HG03280 (cell line): Measurements from ENCODE around the gene ADGRG7.

ENCODE experiments used
- ATAC-seq: cut with Tn5 transposase; IDR thresholded peaks from one replicate; pipeline ENCODE4 v1.9.1; 2021; ENCODE audit warnings: mild to moderate bottlenecking, moderate library complexity; ENCODE audit not compliant: unreplicated experiment

Gene ADGRG7

DNA sequence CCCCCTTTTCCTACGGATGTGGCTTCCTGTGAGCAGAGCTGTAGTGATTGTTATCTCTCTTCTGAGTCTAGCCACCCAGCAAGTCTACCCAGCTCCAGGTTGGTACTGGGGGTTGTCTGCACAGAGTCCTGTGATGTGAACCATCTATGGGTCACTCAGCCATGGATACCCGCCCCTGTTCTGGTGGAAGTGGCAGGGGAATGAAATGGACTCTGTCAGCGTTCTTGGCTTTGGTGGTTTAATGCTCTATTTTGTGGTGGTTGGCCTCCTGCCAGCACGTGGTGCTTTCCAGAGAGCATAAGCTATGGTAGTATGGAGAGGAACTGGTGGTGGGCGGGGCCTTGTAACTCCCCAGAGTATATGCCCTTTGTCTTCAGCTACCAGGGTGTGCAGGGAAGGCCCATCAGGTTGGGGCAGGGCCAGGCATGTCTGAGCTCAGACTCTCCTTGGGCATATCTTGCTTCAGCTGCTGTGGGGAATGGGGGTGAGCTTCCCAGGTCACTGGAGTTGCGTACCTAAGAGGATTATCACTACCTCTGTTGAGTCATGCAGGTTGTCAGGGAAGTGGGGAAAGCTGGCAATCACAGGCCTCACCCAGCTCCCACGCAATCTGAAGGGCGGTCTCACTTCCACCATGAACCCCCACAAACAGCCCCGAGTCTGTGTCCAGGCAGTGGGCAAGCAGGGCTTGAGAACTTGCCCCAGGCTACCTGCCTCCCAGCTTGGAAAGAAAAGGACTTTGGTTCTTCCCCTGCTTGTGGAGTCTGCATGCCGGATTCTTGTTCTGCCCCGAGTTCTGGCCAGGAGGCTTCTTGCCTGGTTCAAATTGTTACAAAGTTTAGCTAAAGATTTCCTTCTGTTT is 9.0 kb upstream of the ADGRG7 start:
- ATAC-seq: no peak

DNA sequence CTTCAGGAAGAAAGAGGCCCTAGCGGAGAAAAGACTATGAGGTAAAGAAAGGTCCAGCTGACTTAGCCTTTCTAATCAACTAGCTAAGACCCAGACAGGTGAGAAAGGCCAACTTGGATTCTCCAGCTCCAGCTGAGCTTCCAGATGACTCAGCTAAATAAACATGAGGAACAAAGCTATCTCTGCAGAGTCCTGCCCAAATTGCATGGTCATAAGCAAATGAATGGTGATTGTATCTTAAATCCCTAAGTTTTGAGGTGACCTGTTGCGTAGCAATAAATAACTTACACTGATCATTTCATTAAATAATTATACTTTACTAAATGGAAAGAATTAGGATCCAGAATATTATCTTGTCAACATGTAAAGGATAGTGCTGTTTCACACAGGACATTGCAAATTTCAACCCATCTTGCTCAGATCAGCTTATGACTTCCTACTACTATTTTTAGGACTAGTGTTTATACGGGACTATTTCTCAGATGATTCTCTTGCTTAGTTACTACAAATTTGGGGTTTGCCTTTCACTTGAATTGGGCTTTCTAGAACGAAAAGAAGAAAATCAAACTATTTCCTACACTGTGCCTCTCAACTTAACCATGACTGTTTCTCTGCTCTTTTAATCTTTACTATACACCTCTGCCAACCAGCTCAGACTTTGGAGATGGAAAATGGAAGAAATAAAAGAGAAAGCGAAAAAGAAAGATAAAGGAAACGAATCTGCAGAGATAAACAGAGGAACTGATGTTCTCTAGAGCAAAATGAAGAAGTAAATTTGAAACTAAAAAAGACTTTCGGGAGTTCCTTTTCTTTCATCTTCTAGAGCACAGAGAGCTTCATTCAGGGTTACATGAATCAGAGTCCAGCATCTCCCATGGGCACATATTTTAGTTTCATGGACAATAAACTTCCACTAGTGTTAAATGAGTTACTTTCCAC is 6.6 kb upstream of the ADGRG7 start:
- ATAC-seq: peak; percentile 48

DNA sequence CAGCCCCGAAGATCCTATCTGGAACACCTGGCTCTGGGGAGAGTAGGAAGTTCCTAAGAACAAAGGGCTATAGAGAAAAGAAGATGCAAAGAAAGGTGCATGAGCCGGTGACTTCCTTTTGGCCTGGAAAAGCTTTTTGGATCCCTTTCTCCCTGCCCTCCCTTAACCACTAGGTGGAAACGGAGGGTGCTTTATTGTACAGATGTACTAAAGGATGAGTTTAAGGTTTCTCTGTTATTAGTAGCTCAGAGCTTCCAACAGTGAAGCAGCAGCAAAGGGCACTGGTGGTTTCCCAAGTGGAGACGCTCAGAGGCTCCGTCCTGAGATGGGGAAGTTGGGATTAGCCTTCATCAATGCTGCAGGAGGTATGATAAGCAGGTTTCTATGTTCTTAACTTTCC is 5.9 kb upstream of the ADGRG7 start:
- peak; percentile 40 for ATAC-seq

DNA sequence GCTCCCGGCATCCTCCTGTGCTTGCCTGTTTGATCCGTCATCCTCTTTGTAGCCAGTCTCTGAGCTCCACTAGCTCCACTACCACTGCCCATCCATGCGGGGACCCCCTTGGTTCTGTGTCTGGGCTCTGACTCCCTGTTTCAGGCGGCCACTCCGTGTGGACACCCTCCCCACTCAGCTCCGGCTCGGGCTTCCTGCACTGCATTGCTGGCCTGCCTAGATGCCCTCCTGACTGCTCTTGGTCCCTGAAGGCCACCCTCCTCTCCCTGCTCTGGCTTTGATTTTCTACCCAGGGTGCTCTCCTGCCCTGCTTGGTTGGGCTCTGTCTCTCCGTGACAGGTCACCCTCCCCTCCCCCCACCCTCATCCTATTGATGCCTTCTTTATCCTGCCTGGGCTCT is 4.0 kb upstream of the ADGRG7 start:
- no peak for ATAC-seq

DNA sequence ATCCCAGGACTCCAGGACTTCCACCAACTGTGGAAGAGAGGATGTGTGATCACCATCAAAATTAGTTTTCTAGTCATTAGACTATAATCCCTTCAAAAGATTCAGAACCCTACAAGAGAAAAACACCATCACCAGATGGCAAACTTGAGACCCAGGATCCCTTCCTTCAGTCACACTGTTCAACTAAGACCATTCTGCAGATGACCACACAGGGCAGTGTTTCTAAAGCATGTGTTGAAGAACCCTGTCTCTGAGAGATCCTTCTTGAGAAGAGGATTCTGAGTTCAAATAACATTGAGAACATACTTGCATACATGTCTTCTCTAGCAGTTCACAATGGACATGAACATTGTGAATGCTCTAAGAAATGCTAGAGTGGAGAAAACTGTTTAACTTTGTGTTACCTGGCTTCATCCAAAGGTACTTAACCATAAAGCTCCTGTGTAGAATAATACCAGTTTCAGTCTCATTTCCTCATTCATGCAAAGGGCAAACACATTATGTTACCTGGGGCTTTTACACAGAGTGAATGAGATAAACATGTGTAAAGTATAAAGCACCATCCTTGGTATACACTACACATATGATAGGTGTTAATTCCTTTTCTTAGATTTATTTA is 2.4 kb upstream of the ADGRG7 start:
- ATAC-seq: peak; percentile 77

DNA sequence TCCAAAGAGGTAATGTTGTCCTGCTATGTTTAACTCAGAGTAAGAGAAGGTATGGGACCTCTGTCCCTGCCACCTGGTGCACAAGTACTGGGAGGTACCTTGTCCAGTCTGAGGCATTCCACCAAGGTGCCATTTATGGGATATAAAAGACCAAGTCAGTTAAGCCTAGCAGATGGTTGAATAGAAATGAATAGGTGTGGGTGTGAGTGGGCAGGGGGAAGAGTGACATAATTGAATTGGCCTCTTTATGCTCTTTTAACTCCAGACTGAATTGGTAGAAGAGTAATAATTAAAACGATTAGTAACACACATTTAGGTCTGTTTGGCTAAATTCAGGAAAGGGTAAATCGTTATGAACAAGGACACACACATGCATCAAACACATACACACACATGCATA is 562 bp downstream of the ADGRG7 start:
- ATAC-seq: no peak

DNA sequence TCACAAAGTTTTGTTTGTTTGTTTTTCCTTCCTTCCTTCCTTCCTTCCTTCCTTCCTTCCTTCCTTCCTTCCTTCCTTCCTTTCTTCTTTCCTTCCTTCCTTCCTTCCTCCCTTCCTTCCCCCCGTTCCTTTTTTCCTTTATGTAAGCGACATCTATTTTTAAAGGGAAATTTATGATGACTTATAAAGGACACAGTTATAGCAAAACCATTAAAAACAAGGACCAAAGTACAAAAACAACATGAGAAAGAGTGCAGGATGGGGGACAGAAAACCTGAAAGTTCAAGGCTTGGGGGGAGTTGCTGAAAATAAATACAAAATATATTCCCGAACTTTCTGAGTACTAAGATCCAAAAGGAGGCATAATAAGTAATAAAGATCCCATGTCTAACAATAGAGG is 1.8 kb downstream of the ADGRG7 start:
- ATAC-seq: no peak

DNA sequence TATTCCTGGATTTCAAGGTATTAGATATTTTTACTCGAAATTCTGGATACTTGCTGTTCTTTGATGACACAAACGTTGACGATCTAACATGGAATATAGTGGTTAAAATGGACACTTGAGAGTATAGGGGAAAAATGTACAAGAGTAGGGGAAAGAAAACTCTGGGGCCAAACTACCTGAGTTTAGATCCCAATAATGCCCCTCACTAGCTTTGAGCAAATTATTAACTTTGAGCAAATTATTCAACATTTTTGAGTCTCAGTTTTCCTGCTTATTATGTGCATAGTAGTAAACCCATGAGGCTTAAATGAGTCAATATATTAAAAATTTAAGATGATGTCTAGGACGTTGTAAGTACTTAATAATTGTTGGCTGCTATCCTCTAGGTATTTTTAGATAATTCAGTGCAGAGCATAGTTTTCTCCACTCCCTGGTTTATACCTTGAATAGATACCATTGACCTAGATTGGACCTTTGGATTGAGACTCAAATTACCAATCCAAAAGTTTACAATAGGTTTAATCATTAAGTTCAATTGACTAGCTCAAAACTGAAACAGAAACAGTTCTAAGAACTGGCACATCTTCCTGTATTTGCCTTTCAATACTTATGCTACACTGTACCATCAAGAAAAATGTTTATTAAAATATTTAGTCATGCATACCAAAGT is 4.5 kb downstream of the ADGRG7 start:
- ATAC-seq: no peak

DNA sequence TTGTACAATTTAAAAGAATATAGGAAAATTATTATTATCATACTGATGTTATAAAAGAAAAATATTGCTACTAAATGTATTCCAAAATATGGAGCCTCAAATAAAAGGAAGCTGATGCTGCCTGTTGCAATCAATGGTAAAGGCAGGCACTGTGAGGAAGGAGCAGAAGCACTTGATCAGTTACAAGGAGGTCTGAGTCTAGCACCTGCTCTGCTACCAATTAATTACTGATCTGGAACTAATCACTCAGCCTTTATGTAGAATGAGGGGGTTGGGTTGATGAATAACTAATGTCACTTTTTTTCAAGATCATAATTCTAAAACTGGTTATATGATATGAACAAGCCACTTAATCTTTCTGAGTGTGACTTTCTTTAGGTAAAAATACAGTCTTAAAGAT is 5.5 kb downstream of the ADGRG7 start:
- no peak for ATAC-seq

DNA sequence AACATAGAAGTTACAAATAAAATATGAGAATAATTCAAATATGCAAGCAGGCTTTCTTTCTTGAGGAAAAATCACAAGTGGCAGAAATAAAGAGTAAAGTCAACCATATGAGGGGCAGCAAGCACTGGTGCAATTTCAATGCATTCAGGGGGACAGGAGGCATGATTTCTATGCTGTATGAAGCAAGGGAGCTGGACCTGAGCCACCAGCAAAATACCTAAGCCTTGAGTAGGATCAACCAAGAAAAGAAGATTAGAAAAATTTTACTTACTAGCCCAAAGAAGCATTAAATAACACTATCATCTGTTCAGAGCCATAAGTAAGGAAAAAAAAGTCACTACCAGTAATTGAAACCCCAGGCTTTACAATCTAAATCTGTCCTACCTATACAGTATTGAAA is 6.3 kb downstream of the ADGRG7 start:
- ATAC-seq: no peak

DNA sequence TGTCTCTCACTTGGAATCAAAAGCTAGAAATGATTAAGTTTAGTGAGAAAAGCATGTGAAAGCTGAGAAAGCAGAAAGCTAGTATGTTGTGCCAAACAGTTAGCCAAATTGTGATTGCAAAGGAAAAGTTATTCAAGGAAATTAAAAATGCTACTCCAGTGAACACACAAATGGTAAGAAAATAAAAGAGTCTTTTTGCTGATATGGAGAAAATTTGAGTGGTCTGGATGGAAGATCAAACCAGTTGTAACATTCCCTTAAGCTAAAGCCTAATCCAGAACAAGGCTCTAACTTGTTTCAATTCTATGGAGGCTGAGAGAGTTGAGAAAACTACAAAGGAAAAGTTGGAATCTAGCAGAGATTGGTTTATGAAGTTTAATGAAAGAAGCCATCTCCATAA is 11.8 kb downstream of the ADGRG7 start:
- no peak for ATAC-seq

DNA sequence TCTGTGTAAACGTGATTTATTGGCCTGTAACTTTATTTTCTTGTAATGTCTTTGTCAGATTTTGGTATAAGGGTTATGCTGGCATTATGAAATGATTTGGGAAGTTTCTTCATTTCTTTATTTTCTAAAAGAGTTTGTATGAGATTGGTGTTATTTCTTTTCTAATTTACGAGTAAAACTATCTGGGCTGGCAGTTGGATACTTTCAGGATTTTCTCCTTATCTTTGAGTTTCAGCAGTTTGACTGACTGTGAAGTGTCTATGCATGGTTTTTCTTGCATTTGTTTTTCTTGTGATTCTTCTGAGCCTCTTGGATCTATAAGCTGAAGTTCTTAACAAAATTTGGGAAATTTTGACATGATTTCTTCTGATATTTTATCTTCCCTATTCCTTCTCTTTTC is 18.1 kb downstream of the ADGRG7 start:
- no peak for ATAC-seq

DNA sequence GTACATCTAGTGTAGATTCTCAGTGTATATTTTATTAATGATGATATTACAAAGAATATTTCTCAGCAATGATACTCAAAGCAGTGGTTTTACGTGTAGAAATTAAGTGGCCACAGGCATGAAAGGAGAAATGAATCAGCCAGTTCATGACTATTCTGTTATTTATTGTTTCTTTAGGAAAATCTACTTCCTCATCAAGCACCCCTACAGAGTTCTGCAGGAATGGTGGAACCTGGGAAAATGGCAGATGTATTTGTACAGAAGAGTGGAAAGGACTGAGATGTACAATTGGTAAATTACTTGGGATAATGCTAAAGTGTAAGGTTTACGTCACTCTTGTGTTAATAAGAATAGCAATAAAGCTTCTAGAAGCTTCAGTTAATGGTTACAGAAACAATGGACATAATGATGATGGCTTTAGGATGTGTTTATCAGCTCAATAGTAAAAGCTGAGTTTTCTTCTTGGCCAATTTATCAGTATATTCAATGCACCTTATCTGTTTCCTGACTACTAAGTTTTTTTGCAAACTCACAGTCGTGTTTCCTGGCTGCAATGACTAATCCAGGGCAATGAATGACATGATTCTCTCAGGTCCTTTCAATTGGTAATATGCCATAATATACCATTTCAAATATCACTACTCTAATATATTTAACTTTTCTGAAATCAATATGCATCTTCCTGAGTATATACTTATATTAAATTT is 20.2 kb downstream of the ADGRG7 start:
- ATAC-seq: no peak

DNA sequence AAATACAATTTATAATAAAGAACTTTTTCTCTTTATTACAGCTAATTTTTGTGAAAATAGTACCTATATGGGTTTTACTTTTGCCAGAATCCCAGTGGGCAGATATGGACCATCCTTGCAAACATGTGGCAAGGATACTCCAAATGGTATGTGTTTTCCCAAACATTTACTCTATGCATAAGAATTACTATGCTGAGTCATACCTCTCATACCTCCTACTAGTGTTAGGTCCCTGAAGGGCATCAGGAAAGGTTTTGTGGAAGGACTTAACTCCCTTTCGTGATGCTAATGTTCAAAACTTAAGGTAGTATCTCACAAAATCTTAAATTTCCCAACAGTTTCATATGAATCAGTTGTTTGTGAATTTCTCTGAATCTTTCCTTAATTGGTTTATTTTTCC is 21.3 kb downstream of the ADGRG7 start:
- ATAC-seq: no peak

DNA sequence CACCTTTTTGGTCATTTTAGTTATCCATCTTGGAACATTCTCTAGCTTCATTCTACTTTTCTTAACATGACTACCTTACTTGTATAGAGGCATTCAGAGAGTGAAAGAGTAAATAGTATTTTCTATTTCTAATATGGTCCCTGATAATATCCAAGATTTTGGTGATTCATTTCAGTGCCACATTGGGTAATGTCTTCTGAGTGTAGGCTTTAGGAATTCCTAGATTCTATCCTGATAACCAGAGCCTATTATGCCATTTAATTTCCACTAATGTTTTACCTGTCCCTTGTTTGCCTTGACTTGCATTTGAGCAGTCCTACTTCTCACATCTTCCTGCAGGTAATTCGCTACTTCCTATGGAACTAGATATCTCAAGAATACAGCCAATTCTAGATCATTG is 21.8 kb downstream of the ADGRG7 start:
- no peak for ATAC-seq

DNA sequence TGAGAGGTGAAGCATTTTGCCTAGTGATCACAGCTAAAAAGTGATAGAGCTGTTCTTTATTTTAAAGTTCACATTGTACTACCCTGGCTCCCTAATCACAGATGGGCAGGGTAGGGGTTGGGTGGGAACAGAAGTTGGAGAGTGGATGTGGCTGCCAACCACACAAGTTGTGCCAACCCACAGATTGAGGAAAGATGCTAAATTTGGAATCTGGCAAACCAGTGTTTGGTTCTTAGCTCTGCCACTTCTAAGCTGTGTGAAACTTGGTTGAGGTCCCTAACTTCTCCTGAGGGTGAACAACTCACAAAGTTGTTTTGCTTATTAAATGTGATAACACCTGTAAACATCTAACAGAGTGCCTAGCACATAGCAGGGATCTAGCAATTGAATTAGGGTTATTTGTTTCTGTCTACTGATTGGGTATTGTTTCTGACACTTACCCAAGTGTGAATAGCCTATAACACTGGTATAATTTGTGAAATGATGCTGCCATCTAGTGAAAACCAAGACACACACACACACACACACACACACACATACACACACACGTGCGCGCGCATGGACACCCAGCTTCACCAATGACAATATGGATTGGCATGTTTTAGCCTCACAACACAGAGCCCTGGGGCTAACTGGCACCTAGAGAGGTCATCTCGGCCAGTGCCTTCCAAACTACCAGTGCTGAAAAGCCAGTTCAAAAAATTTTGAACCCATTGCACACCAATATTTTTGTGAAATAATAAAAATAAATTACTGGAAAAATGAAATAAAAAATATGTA is 25.3 kb downstream of the ADGRG7 start:
- no peak for ATAC-seq

DNA sequence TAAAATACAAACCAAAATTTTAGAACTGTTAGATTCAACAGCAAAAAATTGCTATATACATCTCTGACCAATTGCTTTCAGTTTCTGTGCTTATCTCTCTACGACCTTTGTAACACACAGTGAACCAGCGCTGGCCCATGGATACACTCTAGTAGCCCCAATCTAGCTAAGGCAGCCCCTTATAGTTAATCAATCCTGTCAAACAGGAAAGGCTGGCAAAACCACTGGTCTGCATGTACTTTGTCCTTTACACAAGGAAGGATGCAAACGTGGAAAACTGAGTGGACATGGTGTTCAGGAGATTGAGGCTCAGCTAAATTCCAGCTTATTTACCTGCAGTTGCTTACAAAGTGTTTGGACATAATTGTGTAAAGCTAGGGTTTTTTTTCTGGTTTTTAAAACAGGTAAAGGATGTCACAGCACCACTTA is 25.9 kb downstream of the ADGRG7 start:
- no peak for ATAC-seq

DNA sequence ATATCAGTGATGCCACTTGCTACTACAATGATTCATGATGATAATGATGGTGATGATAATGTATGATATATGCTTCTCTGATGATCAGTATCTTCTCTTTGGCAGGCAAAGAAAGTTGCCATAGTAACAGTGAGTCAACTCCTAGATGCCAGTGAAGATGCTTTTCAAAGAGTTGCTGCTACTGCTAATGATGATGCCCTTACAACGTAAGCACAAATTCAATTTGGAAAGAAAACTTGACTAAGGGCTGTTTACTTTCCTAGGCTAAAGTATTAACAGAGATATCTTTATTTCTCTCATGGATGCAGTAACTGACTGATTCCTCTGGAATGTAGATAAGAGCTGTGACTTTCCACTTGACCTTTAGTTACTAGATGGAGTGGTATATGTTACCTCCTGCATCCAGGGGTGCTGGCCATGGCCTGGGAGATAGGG is 27.8 kb downstream of the ADGRG7 start:
- no peak for ATAC-seq

DNA sequence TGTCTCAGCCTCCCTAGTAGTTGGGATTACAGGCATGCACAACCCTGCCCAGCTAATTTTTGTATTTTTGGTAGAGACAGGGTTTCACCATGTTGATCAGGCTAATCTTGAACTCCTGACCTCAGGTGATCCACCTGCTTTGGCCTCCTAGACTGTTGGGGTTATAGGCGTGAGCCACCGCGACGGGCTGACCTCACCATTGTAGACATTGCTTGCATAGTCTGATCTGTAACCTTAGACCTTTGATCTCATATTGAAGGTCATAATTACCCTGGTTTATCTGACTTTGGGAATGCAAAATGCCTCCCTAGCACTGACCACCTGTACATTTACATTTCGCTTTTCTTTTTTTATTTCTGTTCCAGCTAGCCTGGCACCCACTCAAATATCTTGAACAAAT is 31.2 kb downstream of the ADGRG7 start:
- ATAC-seq: no peak
